ENCODE results near the gene GUCY1A1. TPM values are rescaled to one million over a fixed set of nuclear protein-coding genes. Genes with fewer than 3 reads are reported as not detected.
A peak's percentile ranks its signal among the peaks of the same experiment; 100 is the strongest.

Gene GUCY1A1
- total RNA-seq, 6 experiments from 2014 or later: 3.7 to 7.8 (median 6.5) TPM

- intact Hi-C loops (cut with DNase I): no loop called here
- DNase-seq (no peak), ATAC-seq (no peak)
- H3K27me3 ChIP-seq: no peaks in the 10 kb centered on the region
- 35% methylated on average over 1 of the region's 1 CpG for WGBS (ENCODE audit: insufficient coverage, low coverage, low lambda C conversion rate, missing lambda C conversion rate)
- H3K9me3 ChIP-seq: no peaks in the 10 kb centered on the region
- no peak overlapping the region for H3K4me3 ChIP-seq
- H3K4me1 ChIP-seq: peaks cover 0 to 17% (median 2%) of the 10 kb centered on the region in 4 donors
- H3K27ac ChIP-seq: no peak overlapping the region
- TF ChIP-seq CTCF (IDR thresholded peaks at IDR 0.05) (no peak), POLR2A (IDR thresholded peaks at IDR 0.05) (no peak)
- no peaks in the 10 kb centered on the region for H3K36me3 ChIP-seq
These were observed 29.6 kb downstream of the GUCY1A1 start for GRCh38 chr4:155696226-155696625.

- no peak overlapping the region for H3K4me3 ChIP-seq
- ATAC-seq: no peak
- intact Hi-C loops (cut with DNase I): no loop called here
- 57% methylated on average over 6 of the region's 6 CpGs for WGBS (ENCODE audit: insufficient coverage, low coverage, low lambda C conversion rate, missing lambda C conversion rate)
- peaks cover 0 to 17% (median 2%) of the 10 kb centered on the region in 4 donors for H3K4me1 ChIP-seq
- DNase-seq: no peak
- TF ChIP-seq CTCF (IDR thresholded peaks at IDR 0.05) (no peak), POLR2A (IDR thresholded peaks at IDR 0.05) (no peak)
- H3K9me3 ChIP-seq: no peaks in the 10 kb centered on the region
- H3K36me3 ChIP-seq: no peaks in the 10 kb centered on the region
- no peaks in the 10 kb centered on the region for H3K27me3 ChIP-seq
- no peak overlapping the region for H3K27ac ChIP-seq
These were observed 30.1 kb downstream of the GUCY1A1 start for GRCh38 chr4:155696726-155697125.

GRCh38 chr4:155701827-155702226, 35.2 kb downstream of the GUCY1A1 start:
- no peak overlapping the region for H3K4me3 ChIP-seq
- ATAC-seq (no peak), DNase-seq (no peak)
- no peaks in the 10 kb centered on the region for H3K9me3 ChIP-seq
- 91% methylated on average over 2 of the region's 2 CpGs for WGBS (ENCODE audit: insufficient coverage, low coverage, low lambda C conversion rate, missing lambda C conversion rate)
- no peaks in the 10 kb centered on the region for H3K36me3 ChIP-seq
- H3K4me1 ChIP-seq: peaks cover 0 to 9% (median 0%) of the 10 kb centered on the region in 4 donors
- H3K27me3 ChIP-seq: no peaks in the 10 kb centered on the region
- intact Hi-C loops (cut with DNase I): no loop called here
- no peak for TF ChIP-seq POLR2A (IDR thresholded peaks at IDR 0.05)
- TF ChIP-seq CTCF (IDR thresholded peaks at IDR 0.05): no peak
- no peak overlapping the region for H3K27ac ChIP-seq

GRCh38 chr4:155703486-155704247, 37.0 kb downstream of the GUCY1A1 start:
- Histone ChIP-seq H3K4me3 (no peak overlapping the region), H3K27ac (no peak overlapping the region), H3K36me3 (no peaks in the 10 kb centered on the region), H3K9me3 (no peaks in the 10 kb centered on the region), H3K27me3 (no peaks in the 10 kb centered on the region), H3K4me1 (peaks cover 0 to 9% (median 0%) of the 10 kb centered on the region in 4 donors)
- DNase-seq (no peak), ATAC-seq (peak in 2 of 4 donors; percentile 36 to 87)
- WGBS (ENCODE audit: insufficient coverage, low coverage, low lambda C conversion rate, missing lambda C conversion rate): 58% methylated on average over 5 of the region's 5 CpGs
- intact Hi-C loops (cut with DNase I): no loop called here
- TF ChIP-seq CTCF (IDR thresholded peaks at IDR 0.05) (no peak), POLR2A (IDR thresholded peaks at IDR 0.05) (no peak)

Data from right lobe of liver (tissue), 6 donors.